ENCODE data around the gene CTBP2.

CTBP2 gene

GRCh38 chr10:125010362-125010761, 150.0 kb downstream of the CTBP2 start:
- DNase-seq (ENCODE audit: low spot score), result no peak

- no peak for DNase-seq (ENCODE audit: low spot score)
These were observed 150.7 kb downstream of the CTBP2 start for GRCh38 chr10:125009661-125010161.

GRCh38 chr10:125008689-125009638, 151.4 kb downstream of the CTBP2 start:
- DNase-seq (ENCODE audit: low spot score), result no peak

DNA sequence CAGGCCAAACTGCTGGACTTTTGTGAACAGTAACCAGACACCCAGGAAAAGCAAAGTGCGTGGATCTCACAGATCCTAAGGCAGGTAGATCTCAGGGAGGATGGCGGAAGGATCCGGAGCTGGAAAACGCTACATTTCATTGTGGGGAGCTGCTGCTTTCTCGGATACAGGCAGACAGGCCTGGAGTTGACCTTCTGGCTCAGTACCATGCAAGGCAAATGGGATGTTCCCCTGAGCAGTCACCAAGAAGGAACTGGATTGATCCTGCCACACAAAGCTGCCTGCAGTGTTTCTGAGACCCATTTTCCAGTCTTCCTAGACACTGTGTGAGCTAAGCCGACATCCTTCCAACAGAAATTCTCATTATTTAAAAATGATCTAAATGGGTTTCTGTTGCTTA, 152.9 kb downstream of the CTBP2 start:
- no peak for DNase-seq (ENCODE audit: low spot score)

- DNase-seq (ENCODE audit: low spot score), result no peak
These were observed 153.4 kb downstream of the CTBP2 start for GRCh38 chr10:125006921-125007426.

GRCh38 chr10:125006188-125006680, 154.1 kb downstream of the CTBP2 start:
- no peak for DNase-seq (ENCODE audit: low spot score)

- DNase-seq (ENCODE audit: low spot score), result no peak
These were observed 154.8 kb downstream of the CTBP2 start for GRCh38 chr10:125005312-125006187.

DNA sequence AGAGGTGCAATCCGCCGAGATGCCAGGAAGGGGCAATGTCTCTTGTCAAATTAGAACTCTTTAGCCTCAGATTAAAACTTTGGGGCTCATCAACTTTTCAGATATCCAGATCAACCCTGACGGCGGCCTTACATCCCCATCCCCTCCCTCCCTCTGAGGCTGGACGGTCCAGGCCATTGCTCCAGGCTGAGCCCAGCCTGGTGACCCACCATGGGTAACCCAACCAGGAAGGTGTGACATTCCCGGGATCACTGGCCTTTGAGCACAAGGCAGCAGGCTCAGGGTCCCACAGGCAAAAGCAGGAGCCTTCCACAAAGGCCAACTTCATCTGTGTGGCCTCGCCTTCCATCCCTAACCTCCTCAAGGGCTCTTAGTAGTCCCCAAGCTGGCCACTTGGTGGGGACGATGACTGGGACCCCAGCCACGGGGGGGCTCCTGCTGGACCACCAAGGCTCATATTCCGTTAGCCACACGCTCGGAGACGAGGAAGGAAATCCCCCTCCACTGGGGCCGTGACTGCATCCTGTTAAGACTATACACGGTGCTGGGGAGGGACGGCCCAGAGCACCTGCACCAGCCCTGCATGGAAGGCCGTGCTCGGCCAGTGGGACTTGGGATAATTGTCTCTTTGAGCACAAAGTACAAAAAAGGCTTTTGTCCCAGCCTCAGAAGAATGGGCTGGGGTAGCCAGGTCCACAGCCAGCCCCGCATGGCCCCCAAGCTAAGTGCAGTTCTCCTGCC, 155.6 kb downstream of the CTBP2 start:
- DNase-seq (ENCODE audit: low spot score), result no peak

- DNase-seq (ENCODE audit: low spot score), result no peak
These were observed 156.4 kb downstream of the CTBP2 start for GRCh38 chr10:125003901-125004467.

- no peak for DNase-seq (ENCODE audit: low spot score)
These were observed 157.0 kb downstream of the CTBP2 start for GRCh38 chr10:125003146-125003900.

GRCh38 chr10:125002423-125003145, 157.8 kb downstream of the CTBP2 start:
- no peak for DNase-seq (ENCODE audit: low spot score)

DNA sequence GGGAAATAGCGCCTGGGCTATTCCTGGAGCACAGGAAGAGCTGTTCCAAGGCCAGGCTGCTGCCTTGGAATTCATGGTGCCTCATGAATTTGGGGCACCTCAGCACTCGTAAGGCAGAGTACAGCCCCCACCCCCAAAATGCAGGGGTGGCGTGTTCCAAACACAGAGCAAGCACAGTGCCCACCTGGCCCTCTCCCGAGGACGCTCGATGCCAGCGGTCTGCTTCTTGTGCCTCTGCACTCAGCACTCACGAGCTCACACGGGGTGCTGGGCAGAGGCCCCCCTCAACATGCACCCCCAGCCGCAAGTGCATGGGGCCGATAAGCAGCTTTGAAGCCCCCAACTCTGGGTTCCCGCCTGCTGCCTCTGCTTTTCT, 158.3 kb downstream of the CTBP2 start:
- DNase-seq (ENCODE audit: low spot score), result no peak

- DNase-seq (ENCODE audit: low spot score), result no peak
These were observed 158.9 kb downstream of the CTBP2 start for GRCh38 chr10:125001313-125002046.

DNA sequence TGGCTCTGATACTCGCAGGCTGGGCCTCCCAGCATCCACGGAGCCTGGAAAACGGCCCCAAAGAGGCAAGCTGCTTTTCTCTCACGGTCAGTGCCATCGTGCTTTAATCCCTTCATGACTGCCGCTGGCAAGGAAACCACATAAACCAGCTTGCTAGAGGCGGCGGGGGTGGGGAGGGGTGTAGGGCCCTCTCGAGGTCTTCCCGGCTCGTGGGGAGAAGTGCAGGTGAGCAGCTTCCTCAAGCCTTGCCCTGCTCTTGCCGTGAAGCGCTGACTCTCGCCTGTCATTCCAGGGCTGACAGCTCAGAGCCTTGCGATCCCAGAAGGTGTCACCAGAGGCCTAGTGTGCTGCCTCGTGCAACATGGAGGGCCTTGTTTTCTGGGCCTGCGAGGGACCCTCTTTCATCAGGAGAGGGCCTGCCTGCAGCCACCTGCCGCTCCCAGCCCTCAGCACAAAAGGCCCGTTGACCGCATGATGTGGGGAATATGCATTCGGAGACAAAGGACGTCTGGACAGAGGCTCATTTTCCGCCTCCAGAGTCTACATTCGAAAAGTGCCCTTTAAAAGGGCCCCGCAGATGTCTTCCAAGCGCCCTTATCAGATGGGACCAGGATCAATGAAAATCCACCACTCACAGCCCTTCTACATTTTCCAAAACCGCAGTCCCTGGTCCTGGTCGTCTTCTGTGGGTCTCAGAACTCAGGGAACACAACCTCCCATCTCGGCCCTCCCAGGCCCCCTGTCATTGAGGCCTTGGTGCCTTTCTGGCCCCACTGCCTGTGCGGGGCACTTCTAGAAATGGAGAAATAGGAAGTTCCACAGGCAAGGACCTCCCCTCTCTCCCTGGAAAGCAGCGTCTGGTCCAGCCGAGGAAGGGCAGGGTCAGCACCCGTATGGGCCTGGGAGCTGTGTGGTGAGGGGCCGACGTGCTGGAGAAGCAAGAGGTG, 159.7 kb downstream of the CTBP2 start:
- no peak for DNase-seq (ENCODE audit: low spot score)

DNA sequence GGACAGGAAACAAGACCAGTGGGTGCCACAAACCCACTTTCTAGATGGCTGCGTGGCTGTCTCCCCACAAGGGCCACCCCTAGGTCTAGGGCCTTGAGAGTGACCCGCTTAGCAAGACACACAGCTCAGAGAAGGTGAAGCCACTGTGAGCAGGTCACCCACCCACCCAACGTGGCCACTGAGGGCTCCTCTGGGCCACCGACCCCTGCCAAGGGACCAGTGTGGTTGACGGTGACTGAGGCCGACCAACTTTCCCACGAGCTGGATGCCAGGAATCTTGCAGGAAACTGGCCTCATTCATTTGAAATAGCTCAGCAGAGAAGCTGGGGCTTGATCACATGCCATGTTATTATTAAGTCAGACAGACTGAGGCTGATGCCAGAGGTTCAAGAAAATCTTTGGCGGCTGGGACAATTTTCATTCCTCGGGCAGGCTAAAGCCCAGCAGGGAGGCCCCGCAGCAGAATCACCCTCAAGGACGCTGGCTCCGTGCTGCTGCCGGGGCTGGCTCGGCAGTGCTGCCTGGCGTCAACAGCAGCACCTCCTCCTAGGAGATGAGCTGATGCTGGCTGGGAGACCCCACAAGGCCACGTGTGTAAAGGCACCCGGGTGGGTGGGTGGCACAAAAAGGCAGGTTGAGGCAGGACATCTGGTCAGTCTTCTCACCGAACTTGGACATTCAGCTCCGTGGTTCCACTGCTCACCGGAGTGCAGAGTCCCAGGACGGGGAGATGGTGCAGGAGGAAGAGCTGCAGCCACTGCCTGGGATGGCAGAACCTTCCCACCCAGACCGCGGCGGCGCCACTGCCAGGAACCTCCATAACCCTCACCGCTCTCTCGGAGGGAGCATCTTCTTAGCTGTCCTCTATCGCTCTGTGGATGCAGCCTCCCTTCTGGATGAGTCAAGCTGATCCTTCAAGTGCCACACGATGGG, 160.7 kb downstream of the CTBP2 start:
- DNase-seq (ENCODE audit: low spot score), result no peak

- no peak for DNase-seq (ENCODE audit: low spot score)
These were observed 161.6 kb downstream of the CTBP2 start for GRCh38 chr10:124998624-124999291.
